T-cell (primary cell): Measurements from ENCODE around the gene DENND2D. TPM values are rescaled to one million over a fixed set of nuclear protein-coding genes. Genes with fewer than 3 reads are reported as not detected.

ENCODE experiments used
- ATAC-seq, 4 experiments: fragments of 200-7000 bp in 3 of 4; fragments of 150-1000 bp in 1 of 4; cut with Tn5 transposase; replicated peaks in 1 of 4; 1 replicate in 3 of 4; 2 replicates in 1 of 4; pipeline ENCODE4 v1.10.0; 2021; ENCODE audit warnings: moderate library complexity in 3 of 4, mild to moderate bottlenecking in 2 of 4, moderate number of reproducible peaks in 1 of 4
- CTCF ChIA-PET, 2 donors: fragments of 300-600 bp; sonication (Branson Sonifier 250); formaldehyde crosslinking; loops; one replicate each; lab custom pipeline; 2022; ENCODE audit warnings: antibody characterized with exemption in 2 of 2; lab: Charles Lee
- POLR2A ChIA-PET, 2 donors: fragments of 300-600 bp; sonication (Branson Sonifier 250); formaldehyde crosslinking; loops; one replicate each; lab custom pipeline; 2022; ENCODE audit warnings: antibody characterized with exemption in 2 of 2; lab: Charles Lee
- DNase-seq, 35 experiments: peaks; one replicate each; pipeline versions ENCODE4 v3.0.0 to v3.0.0-alpha.2; 2013 to 2023
- H3K27ac ChIP-seq: one replicate; pipeline ENCODE4 v1.5.1; 2013; ENCODE audit warnings: low read length
- H3K27me3 ChIP-seq, 2 experiments: replicated peaks in 1 of 2; 1 replicate in 1 of 2; 2 replicates in 1 of 2; pipeline versions ENCODE4 v1.6.1 to v1.7.0; 2013; ENCODE audit warnings: low read length in 1 of 2, mixed read lengths in 1 of 2; ENCODE audit not compliant: control insufficient read depth in 2 of 2, insufficient read depth in 2 of 2; ENCODE audit errors: extremely low read depth in 1 of 2
- H3K36me3 ChIP-seq, 2 donors: 1 replicate in 1 of 2; 2 replicates in 1 of 2; pipeline versions ENCODE4 v1.6.1 to v1.7.0; 2013; ENCODE audit warnings: low read length in 1 of 2; ENCODE audit not compliant: control insufficient read depth in 2 of 2, insufficient read depth in 1 of 2; ENCODE audit errors: extremely low read depth in 1 of 2
- H3K4me1 ChIP-seq, 2 experiments: 1 replicate in 1 of 2; 2 replicates in 1 of 2; pipeline versions ENCODE4 v1.6.1 to v1.7.0; 2013; ENCODE audit warnings: low read length in 2 of 2, mixed read lengths in 1 of 2; ENCODE audit not compliant: insufficient read depth in 2 of 2, control insufficient read depth in 1 of 2; ENCODE audit errors: extremely low read depth in 1 of 2
- H3K4me3 ChIP-seq, 2 donors: 1 replicate in 1 of 2; 2 replicates in 1 of 2; pipeline versions ENCODE4 v1.5.1 to v1.7.0; 2013; ENCODE audit warnings: mild to moderate bottlenecking in 2 of 2, low read length in 1 of 2, moderate library complexity in 1 of 2; ENCODE audit not compliant: control insufficient read depth in 1 of 2; ENCODE audit errors: extremely low read depth in 1 of 2
- H3K9me3 ChIP-seq: 2 replicates; pipeline ENCODE4 v1.7.0; 2013
- H3K27ac Mint-ChIP-seq, 2 donors: one replicate each; pipeline ENCODE4 v1.8.0; 2020 to 2021; ENCODE audit warnings: mild to moderate bottlenecking in 2 of 2, mixed read lengths in 2 of 2
- H3K27me3 Mint-ChIP-seq, 2 donors: one replicate each; pipeline ENCODE4 v1.8.0; 2021 to 2022; ENCODE audit warnings: mixed read lengths in 2 of 2
- H3K36me3 Mint-ChIP-seq: one replicate; pipeline ENCODE4 v1.8.0; 2021; ENCODE audit warnings: mixed read lengths
- H3K4me1 Mint-ChIP-seq, 3 donors: one replicate each; pipeline ENCODE4 v1.8.0; 2020 to 2022; ENCODE audit warnings: mixed read lengths in 3 of 3, mild to moderate bottlenecking in 1 of 3
- H3K4me3 Mint-ChIP-seq, 3 donors: one replicate each; pipeline ENCODE4 v1.8.0; 2020 to 2022; ENCODE audit warnings: mild to moderate bottlenecking in 3 of 3, mixed read lengths in 3 of 3, moderate library complexity in 3 of 3
- H3K9me3 Mint-ChIP-seq, 3 donors: one replicate each; pipeline ENCODE4 v1.8.0; 2020 to 2022; ENCODE audit warnings: mixed read lengths in 3 of 3
- WGBS: methylation state at CpG from one replicate; pipeline ENCODE4 v1.1.5; 2013; ENCODE audit warnings: missing lambda C conversion rate; ENCODE audit not compliant: insufficient coverage; 5-methylcytosine and 5-hydroxymethylcytosine counted together
- total RNA-seq, 35 experiments: library from RNA in 6 of 35; stranded (reverse) in 6 of 35; fragments of 120-200 nt in 1 of 35; gene quantifications; one replicate each; pipeline versions ENCODE4 v1.2.1 to v1.2.4 and lab custom pipeline; 2013 to 2026

Gene DENND2D
- total RNA-seq, 5 donors from 2014 or later (not counting 1 experiment from before 2014, with no cell fraction given), result 128 to 234 (median 222) TPM

GRCh38 chr1:111238056-111238795 lies 37.8 kb upstream of the DENND2D start:
- Mint-ChIP-seq H3K27me3 (no peaks in the 10 kb centered on the region), H3K4me1 (peaks cover 7 to 41% (median 11%) of the 10 kb centered on the region in 3 donors), H3K9me3 (no peaks in the 10 kb centered on the region), H3K36me3 (peaks cover 76% of the 10 kb centered on the region), H3K27ac (no peak overlapping the region), H3K4me3 (no peak overlapping the region)
- DNase-seq (no peak), ATAC-seq (no peak)
- H3K36me3 ChIP-seq, result peaks cover 21% of the 10 kb centered on the region in 2 donors
- H3K9me3 ChIP-seq, result no peaks in the 10 kb centered on the region
- ChIA-PET CTCF (interaction anchor here in 1 of 2 donors (0.6 kb wide), 1 partner anchor 116 kb away, joined by 3 read pairs; no protein-coding TSS in a partner anchor), POLR2A (no interaction called here)
- no peaks in the 10 kb centered on the region for H3K4me1 ChIP-seq
- no peaks in the 10 kb centered on the region for H3K27me3 ChIP-seq
- 81% methylated on average over 2 of the region's 5 CpGs for WGBS
- H3K4me3 ChIP-seq, result no peak overlapping the region
- H3K27ac ChIP-seq, result no peak overlapping the region

GRCh38 chr1:111236806-111237205 lies 36.4 kb upstream of the DENND2D start:
- H3K9me3 ChIP-seq, result no peaks in the 10 kb centered on the region
- no peaks in the 10 kb centered on the region for H3K9me3 Mint-ChIP-seq
- CTCF ChIA-PET, result interaction anchor here in 1 of 2 donors (1.0 kb wide), 1 partner anchor 17 kb away, joined by 3 read pairs; no protein-coding TSS in a partner anchor
- no peak for DNase-seq
- POLR2A ChIA-PET, result no interaction called here
- peaks cover 70% of the 10 kb centered on the region for H3K36me3 Mint-ChIP-seq
- no peak overlapping the region for H3K4me3 ChIP-seq
- H3K27me3 Mint-ChIP-seq, result no peaks in the 10 kb centered on the region
- peaks cover 14 to 55% (median 17%) of the 10 kb centered on the region in 3 donors for H3K4me1 Mint-ChIP-seq
- H3K4me1 ChIP-seq, result peaks cover 0 to 10% of the 10 kb centered on the region in 2 experiments
- ATAC-seq, result no peak
- 100% methylated on average over 2 of the region's 3 CpGs for WGBS
- no peaks in the 10 kb centered on the region for H3K27me3 ChIP-seq
- no peak overlapping the region for H3K27ac ChIP-seq
- H3K4me3 Mint-ChIP-seq, result no peak overlapping the region
- peaks cover 13% of the 10 kb centered on the region in 2 donors for H3K36me3 ChIP-seq
- H3K27ac Mint-ChIP-seq, result peak overlapping the region in 1 of 2 donors; percentile 44

- no peak overlapping the region for H3K4me3 ChIP-seq
- CTCF ChIA-PET, result interaction anchor here in 1 of 2 donors (1.0 kb wide), 1 partner anchor 18 kb away, joined by 3 read pairs; no protein-coding TSS in a partner anchor
- H3K9me3 ChIP-seq, result no peaks in the 10 kb centered on the region
- ATAC-seq (no peak), DNase-seq (no peak)
- no peaks in the 10 kb centered on the region for H3K27me3 ChIP-seq
- Mint-ChIP-seq H3K27ac (peak overlapping the region in 1 of 2 donors; percentile 44), H3K9me3 (no peaks in the 10 kb centered on the region), H3K36me3 (peaks cover 68% of the 10 kb centered on the region), H3K4me1 (peaks cover 18 to 60% (median 20%) of the 10 kb centered on the region in 3 donors), H3K4me3 (no peak overlapping the region), H3K27me3 (no peaks in the 10 kb centered on the region)
- POLR2A ChIA-PET, result no interaction called here
- H3K36me3 ChIP-seq, result peaks cover 11% of the 10 kb centered on the region in 2 donors
- peaks cover 0 to 10% of the 10 kb centered on the region in 2 experiments for H3K4me1 ChIP-seq
- no CpG with 5 or more reads among the region's 1 CpG for WGBS
- no peak overlapping the region for H3K27ac ChIP-seq
These were observed 35.9 kb upstream of the DENND2D start for GRCh38 chr1:111236379-111236778.

- H3K36me3 ChIP-seq, result peaks cover 8 to 11% of the 10 kb centered on the region in 2 donors
- Mint-ChIP-seq H3K27ac (no peak overlapping the region), H3K4me1 (peaks cover 29 to 72% (median 32%) of the 10 kb centered on the region in 3 donors), H3K27me3 (no peaks in the 10 kb centered on the region), H3K9me3 (no peaks in the 10 kb centered on the region), H3K36me3 (peaks cover 55% of the 10 kb centered on the region), H3K4me3 (no peak overlapping the region)
- no peak overlapping the region for H3K4me3 ChIP-seq
- H3K27me3 ChIP-seq, result no peaks in the 10 kb centered on the region
- ChIA-PET POLR2A (no interaction called here), CTCF (no interaction called here)
- H3K27ac ChIP-seq, result no peak overlapping the region
- peaks cover 9 to 18% of the 10 kb centered on the region in 2 experiments for H3K4me1 ChIP-seq
- no peaks in the 10 kb centered on the region for H3K9me3 ChIP-seq
- DNase-seq (no peak), ATAC-seq (no peak)
- 57% methylated on average over 1 of the region's 3 CpGs for WGBS
These were observed 34.4 kb upstream of the DENND2D start for GRCh38 chr1:111234866-111235265.

- DNase-seq (no peak), ATAC-seq (no peak)
- H3K4me1 Mint-ChIP-seq, result peaks cover 33 to 74% (median 35%) of the 10 kb centered on the region in 3 donors
- peaks cover 8 to 10% of the 10 kb centered on the region in 2 donors for H3K36me3 ChIP-seq
- ChIA-PET POLR2A (interaction anchor here in 1 of 2 donors (0.6 kb wide), 1 partner anchor 16 kb away, joined by 3 read pairs; no protein-coding TSS in a partner anchor), CTCF (no interaction called here)
- H3K9me3 Mint-ChIP-seq, result no peaks in the 10 kb centered on the region
- no peak overlapping the region for H3K27ac Mint-ChIP-seq
- peaks cover 14 to 18% of the 10 kb centered on the region in 2 experiments for H3K4me1 ChIP-seq
- no peaks in the 10 kb centered on the region for H3K27me3 Mint-ChIP-seq
- peaks cover 49% of the 10 kb centered on the region for H3K36me3 Mint-ChIP-seq
- no peaks in the 10 kb centered on the region for H3K27me3 ChIP-seq
- 93% methylated on average over 4 of the region's 4 CpGs for WGBS
- no peak overlapping the region for H3K4me3 Mint-ChIP-seq
- no peaks in the 10 kb centered on the region for H3K9me3 ChIP-seq
- H3K4me3 ChIP-seq, result no peak overlapping the region
- no peak overlapping the region for H3K27ac ChIP-seq
These were observed 33.8 kb upstream of the DENND2D start for GRCh38 chr1:111234258-111234657.

- peak overlapping the region in 1 of 2 donors; percentile 4 for H3K4me3 ChIP-seq
- no CpG with 5 or more reads among the region's 3 CpGs for WGBS
- Mint-ChIP-seq H3K27me3 (no peaks in the 10 kb centered on the region), H3K36me3 (peaks cover 29% of the 10 kb centered on the region), H3K9me3 (no peaks in the 10 kb centered on the region), H3K4me1 (peaks cover 44 to 86% (median 54%) of the 10 kb centered on the region in 3 donors), H3K27ac (peak overlapping the region in 1 of 2 donors; percentile 71), H3K4me3 (peak overlapping the region in 2 of 3 donors; percentile 1 to 10)
- peaks cover 34 to 39% of the 10 kb centered on the region in 2 experiments for H3K4me1 ChIP-seq
- ChIA-PET CTCF (interaction anchor here in 1 of 2 donors (0.9 to 1.0 kb wide), 2 partner anchors 9 to 34 kb away, joined by 3 to 4 read pairs; no protein-coding TSS in a partner anchor), POLR2A (no interaction called here)
- no peaks in the 10 kb centered on the region for H3K36me3 ChIP-seq
- H3K9me3 ChIP-seq, result no peaks in the 10 kb centered on the region
- no peak for DNase-seq
- H3K27ac ChIP-seq, result no peak overlapping the region
- no peaks in the 10 kb centered on the region for H3K27me3 ChIP-seq
- ATAC-seq, result no peak
These were observed 31.7 kb upstream of the DENND2D start for GRCh38 chr1:111232134-111232533.
